Panc1 (cell line): Measurements from ENCODE around the gene ALK. TPM values are rescaled to one million over a fixed set of nuclear protein-coding genes. Genes with fewer than 3 reads are reported as not detected.

Experiments used
- ATAC-seq: fragments of 200-7000 bp; cut with Tn5 transposase; 2 replicates; pipeline ENCODE4 v1.9.1; 2020; ENCODE audit warnings: mild to moderate bottlenecking, moderate library complexity
- BruUV-seq: library from RNA; stranded (reverse); fragments of 400-500 nt; replicated peaks from 2 replicates; lab custom pipeline; 2021; lab: Mats Ljungman, UMichigan
- CTCF ChIA-PET: fragments of 300-600 bp; sonication (Branson Sonifier 250); formaldehyde crosslinking; loops from one replicate; lab custom pipeline; 2022; ENCODE audit warnings: antibody characterized with exemption; lab: Charles Lee
- POLR2A ChIA-PET: fragments of 300-600 bp; sonication (Branson Sonifier 250); formaldehyde crosslinking; loops from one replicate; lab custom pipeline; 2022; ENCODE audit warnings: antibody characterized with exemption; lab: Charles Lee
- DNase-seq: peaks from one replicate; pipeline ENCODE4 v3.0.0-alpha.2; 2010; ENCODE audit warnings: low read depth, low spot score
- H3K27ac ChIP-seq: 2 replicates; pipeline ENCODE4 v1.5.1; 2011; ENCODE audit warnings: mild to moderate bottlenecking, low read length, inconsistent platforms
- H3K27me3 ChIP-seq: fragments of 200-500 bp; sonication (Bioruptor generic); 2 replicates; pipeline ENCODE4 v1.6.0; 2014; ENCODE audit warnings: low read length, inconsistent platforms; ENCODE audit not compliant: control insufficient read depth, insufficient read depth
- H3K36me3 ChIP-seq: fragments of 200-500 bp; sonication (Bioruptor generic); 2 replicates; pipeline ENCODE4 v1.5.1; 2014; ENCODE audit warnings: inconsistent platforms, mild to moderate bottlenecking, low read length, moderate library complexity; ENCODE audit not compliant: control insufficient read depth, insufficient read depth
- H3K4me1 ChIP-seq: 2 replicates; pipeline ENCODE4 v1.5.1; 2011; ENCODE audit warnings: inconsistent platforms, mild to moderate bottlenecking, low read length, moderate library complexity; ENCODE audit not compliant: control insufficient read depth, insufficient read depth
- H3K4me3 ChIP-seq, 2 experiments: 2 replicates each; pipeline ENCODE4 v1.5.1; 2011 to 2012; ENCODE audit warnings: low read depth in 2 of 2, low read length in 2 of 2, mild to moderate bottlenecking in 2 of 2, inconsistent platforms in 1 of 2, moderate library complexity in 1 of 2
- H3K9me3 ChIP-seq: fragments of 200-500 bp; sonication (Bioruptor generic); 2 replicates; pipeline ENCODE4 v1.5.1; 2014; ENCODE audit warnings: low read depth, mild to moderate bottlenecking, inconsistent platforms, low read length, moderate library complexity; ENCODE audit not compliant: control insufficient read depth, insufficient read depth
- POLR2AphosphoS5 ChIP-seq: IDR thresholded peaks from 2 replicates; pipeline ENCODE4 v1.6.1; 2012; ENCODE audit warnings: mild to moderate bottlenecking, low read depth, low read length, moderate library complexity
- SIN3A ChIP-seq: IDR thresholded peaks from 2 replicates; pipeline ENCODE4 v1.6.1; 2012; ENCODE audit warnings: low read depth, mild to moderate bottlenecking, low read length, moderate library complexity, borderline replicate concordance; ENCODE audit not compliant: insufficient read depth
- TCF7L2 ChIP-seq: IDR thresholded peaks from 2 replicates; pipeline ENCODE4 v1.6.1; 2011; ENCODE audit warnings: mild to moderate bottlenecking, low read depth, low read length, inconsistent platforms
- in situ Hi-C: cut with HindIII; loops from 2 replicates; pipeline ENCODE4 v1.10.0; 2016; ENCODE audit warnings: low sequenced_read_pairs, low pct_unique_long_range_greater_than_20kb
- intact Hi-C: fragments of 100-400 bp; cut with micrococcal nuclease; formaldehyde crosslinking; loops from one replicate; pipeline ENCODE4 v1.10.0; 2022; ENCODE audit not compliant: unreplicated experiment
- total RNA-seq: library from RNA; stranded (reverse); gene quantifications from one replicate; pipeline ENCODE4 v1.2.1, GENCODE V29; 2021; ENCODE audit not compliant: unreplicated experiment
- TF ChIP-seq, protein P1 (sequence below): fragments of 450-650 bp; IDR thresholded peaks from 2 replicates; pipeline ENCODE4 v1.5.1; 2017; ENCODE audit warnings: mild to moderate bottlenecking
- TF ChIP-seq, protein P2 (sequence below), 2 experiments: IDR thresholded peaks; 2 replicates each; pipeline ENCODE4 v1.6.1; 2011 to 2012; ENCODE audit warnings: low read depth in 2 of 2, control low read depth in 1 of 2, low read length in 1 of 2, mild to moderate bottlenecking in 1 of 2, moderate library complexity in 1 of 2; ENCODE audit not compliant: insufficient read depth in 1 of 2

ALK gene
- total RNA-seq, 1 experiment from 2014 or later: not detected

DNA sequence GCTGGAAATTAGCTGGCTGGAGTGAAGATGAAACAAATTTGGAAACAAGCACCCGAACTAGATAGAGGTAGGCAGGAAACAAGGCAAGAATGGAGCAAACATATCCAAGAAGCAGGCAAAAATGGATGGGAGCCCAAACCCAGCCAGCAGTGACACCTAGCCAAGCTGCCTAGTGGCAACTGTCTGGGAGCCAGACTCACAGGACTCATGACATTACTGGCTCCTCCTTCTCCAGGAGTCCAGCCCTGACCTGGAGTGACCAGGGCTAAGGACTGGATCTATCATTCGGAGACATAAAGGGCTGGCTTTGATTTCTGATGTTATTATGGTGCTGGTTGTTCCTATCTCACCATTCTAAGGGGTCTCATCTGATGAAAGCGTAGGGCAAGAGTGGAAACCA, 21.3 kb upstream of the ALK start:
- no TSS peak for BruUV-seq

DNA sequence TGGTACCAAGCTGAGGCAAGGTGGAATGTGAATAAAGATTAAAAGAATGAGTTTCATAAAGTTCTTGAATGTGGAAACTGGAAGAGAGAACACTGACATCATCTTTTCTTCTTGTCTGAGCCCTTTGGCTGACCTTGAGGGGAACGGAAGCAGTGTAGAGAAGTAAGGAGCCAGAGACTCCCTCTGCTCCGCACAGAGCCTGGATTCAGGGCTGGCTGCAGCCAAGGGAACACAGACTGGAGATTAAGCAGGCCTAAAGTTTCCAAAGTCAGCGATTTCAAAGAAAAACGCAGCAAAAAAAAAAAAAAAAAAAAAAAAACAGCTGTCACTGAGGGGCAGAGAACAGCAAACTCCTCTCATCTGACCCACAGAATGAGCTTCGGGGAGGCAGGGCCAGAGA, 19.3 kb upstream of the ALK start:
- CTCF ChIA-PET: no interaction called here
- no peaks in the 10 kb centered on the region for H3K36me3 ChIP-seq
- 0 out of 2 replicates have a peak, but pooled peaks cover 6% of the 10 kb centered on the region for H3K27me3 ChIP-seq
- DNase-seq: no peak
- H3K4me3 ChIP-seq: no peak overlapping the region
- ATAC-seq: no peak
- intact Hi-C loops (no loop called here), in situ Hi-C loops (no loop called here)
- TF ChIP-seq, protein P1, sequence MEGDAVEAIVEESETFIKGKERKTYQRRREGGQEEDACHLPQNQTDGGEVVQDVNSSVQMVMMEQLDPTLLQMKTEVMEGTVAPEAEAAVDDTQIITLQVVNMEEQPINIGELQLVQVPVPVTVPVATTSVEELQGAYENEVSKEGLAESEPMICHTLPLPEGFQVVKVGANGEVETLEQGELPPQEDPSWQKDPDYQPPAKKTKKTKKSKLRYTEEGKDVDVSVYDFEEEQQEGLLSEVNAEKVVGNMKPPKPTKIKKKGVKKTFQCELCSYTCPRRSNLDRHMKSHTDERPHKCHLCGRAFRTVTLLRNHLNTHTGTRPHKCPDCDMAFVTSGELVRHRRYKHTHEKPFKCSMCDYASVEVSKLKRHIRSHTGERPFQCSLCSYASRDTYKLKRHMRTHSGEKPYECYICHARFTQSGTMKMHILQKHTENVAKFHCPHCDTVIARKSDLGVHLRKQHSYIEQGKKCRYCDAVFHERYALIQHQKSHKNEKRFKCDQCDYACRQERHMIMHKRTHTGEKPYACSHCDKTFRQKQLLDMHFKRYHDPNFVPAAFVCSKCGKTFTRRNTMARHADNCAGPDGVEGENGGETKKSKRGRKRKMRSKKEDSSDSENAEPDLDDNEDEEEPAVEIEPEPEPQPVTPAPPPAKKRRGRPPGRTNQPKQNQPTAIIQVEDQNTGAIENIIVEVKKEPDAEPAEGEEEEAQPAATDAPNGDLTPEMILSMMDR: no peak
- TF ChIP-seq, protein P2, sequence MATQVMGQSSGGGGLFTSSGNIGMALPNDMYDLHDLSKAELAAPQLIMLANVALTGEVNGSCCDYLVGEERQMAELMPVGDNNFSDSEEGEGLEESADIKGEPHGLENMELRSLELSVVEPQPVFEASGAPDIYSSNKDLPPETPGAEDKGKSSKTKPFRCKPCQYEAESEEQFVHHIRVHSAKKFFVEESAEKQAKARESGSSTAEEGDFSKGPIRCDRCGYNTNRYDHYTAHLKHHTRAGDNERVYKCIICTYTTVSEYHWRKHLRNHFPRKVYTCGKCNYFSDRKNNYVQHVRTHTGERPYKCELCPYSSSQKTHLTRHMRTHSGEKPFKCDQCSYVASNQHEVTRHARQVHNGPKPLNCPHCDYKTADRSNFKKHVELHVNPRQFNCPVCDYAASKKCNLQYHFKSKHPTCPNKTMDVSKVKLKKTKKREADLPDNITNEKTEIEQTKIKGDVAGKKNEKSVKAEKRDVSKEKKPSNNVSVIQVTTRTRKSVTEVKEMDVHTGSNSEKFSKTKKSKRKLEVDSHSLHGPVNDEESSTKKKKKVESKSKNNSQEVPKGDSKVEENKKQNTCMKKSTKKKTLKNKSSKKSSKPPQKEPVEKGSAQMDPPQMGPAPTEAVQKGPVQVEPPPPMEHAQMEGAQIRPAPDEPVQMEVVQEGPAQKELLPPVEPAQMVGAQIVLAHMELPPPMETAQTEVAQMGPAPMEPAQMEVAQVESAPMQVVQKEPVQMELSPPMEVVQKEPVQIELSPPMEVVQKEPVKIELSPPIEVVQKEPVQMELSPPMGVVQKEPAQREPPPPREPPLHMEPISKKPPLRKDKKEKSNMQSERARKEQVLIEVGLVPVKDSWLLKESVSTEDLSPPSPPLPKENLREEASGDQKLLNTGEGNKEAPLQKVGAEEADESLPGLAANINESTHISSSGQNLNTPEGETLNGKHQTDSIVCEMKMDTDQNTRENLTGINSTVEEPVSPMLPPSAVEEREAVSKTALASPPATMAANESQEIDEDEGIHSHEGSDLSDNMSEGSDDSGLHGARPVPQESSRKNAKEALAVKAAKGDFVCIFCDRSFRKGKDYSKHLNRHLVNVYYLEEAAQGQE (IDR thresholded peaks at IDR 0.05; ENCODE audit: insufficient read depth in 1 of 2, low read depth in 2 of 2, low read length in 1 of 2): no peak
- no peak for TF ChIP-seq POLR2AphosphoS5
- TF ChIP-seq SIN3A: no peak
- TF ChIP-seq TCF7L2: no peak
- BruUV-seq: no TSS peak
- no peaks in the 10 kb centered on the region for H3K4me1 ChIP-seq
- no peaks in the 10 kb centered on the region for H3K9me3 ChIP-seq
- no peak overlapping the region for H3K27ac ChIP-seq
- POLR2A ChIA-PET: no interaction called here

More for the DNA sequence above, 21.3 kb upstream of the ALK start:
- Histone ChIP-seq H3K4me3 (no peak overlapping the region), H3K36me3 (no peaks in the 10 kb centered on the region), H3K9me3 (no peaks in the 10 kb centered on the region), H3K4me1 (no peaks in the 10 kb centered on the region), H3K27me3 (no peaks in the 10 kb centered on the region), H3K27ac (no peak overlapping the region)
- TF ChIP-seq SIN3A (no peak), POLR2AphosphoS5 (no peak), TCF7L2 (no peak)
- TF ChIP-seq, protein P2 (IDR thresholded peaks at IDR 0.05; ENCODE audit: insufficient read depth in 1 of 2, low read depth in 2 of 2, low read length in 1 of 2): no peak
- TF ChIP-seq, protein P1: no peak
- ChIA-PET POLR2A (no interaction called here), CTCF (no interaction called here)
- in situ Hi-C loops: no loop called here
- ATAC-seq (no peak), DNase-seq (no peak)
- intact Hi-C loops: no loop called here
